Peyer's patch (tissue), 4 donors: ENCODE data around the gene ATXN1. TPM values are rescaled to one million over a fixed set of nuclear protein-coding genes. Genes with fewer than 3 reads are reported as not detected.

Experiments
- DNase-seq, 3 donors: peaks; one replicate each; pipeline ENCODE4 v3.0.0-alpha.2; 2017 to 2019
- H3K27ac ChIP-seq, 4 donors: fragments of 200-600 bp; sonication (generic); one replicate each; pipeline ENCODE4 v1.5.1; 2016 to 2019
- H3K27me3 ChIP-seq, 2 donors: fragments of 200-600 bp; sonication (generic); one replicate each; pipeline ENCODE4 v1.5.1; 2019
- H3K36me3 ChIP-seq, 3 donors: fragments of 200-600 bp; sonication (generic); one replicate each; pipeline ENCODE4 v1.5.1; 2016 to 2019
- H3K4me1 ChIP-seq, 4 donors: fragments of 200-600 bp; sonication (generic); one replicate each; pipeline ENCODE4 v1.5.1; 2016 to 2019
- H3K4me3 ChIP-seq, 4 donors: fragments of 200-600 bp; sonication (generic); 1 replicate in 3 of 4; 2 replicates in 1 of 4; pipeline ENCODE4 v1.5.1; 2016 to 2019; ENCODE audit warnings: mild to moderate bottlenecking in 1 of 4
- H3K9me3 ChIP-seq, 4 donors: fragments of 200-600 bp; sonication (generic); one replicate each; pipeline ENCODE4 v1.5.1; 2016 to 2019; ENCODE audit warnings: mild to moderate bottlenecking in 1 of 4
- CTCF ChIP-seq, 6 experiments: fragments of 450-650 bp in 4 of 6; fragments of 200-600 bp in 2 of 6; sonication (generic) in 1 of 6; IDR thresholded peaks; one replicate each; pipeline ENCODE4 v1.5.1; 2017 to 2019; ENCODE audit warnings: antibody characterized with exemption in 6 of 6, mild to moderate bottlenecking in 3 of 6, moderate library complexity in 1 of 6
- POLR2A ChIP-seq, 2 donors: fragments of 450-650 bp; IDR thresholded peaks; one replicate each; pipeline ENCODE4 v1.5.1; 2017; ENCODE audit warnings: antibody characterized with exemption in 2 of 2, mild to moderate bottlenecking in 2 of 2, moderate library complexity in 2 of 2
- total RNA-seq, 4 donors: library from RNA; depleted of rRNA; stranded (reverse); fragments of >200 nt; gene quantifications; one replicate each; pipeline ENCODE4 v1.1.0, GENCODE V29; 2016

Gene ATXN1
- total RNA-seq, 4 donors from 2014 or later = 34.7 to 48.5 (median 43.1) TPM

GRCh38 chr6:16770701-16771569, 9.7 kb upstream of the ATXN1 start:
- no peaks in the 10 kb centered on the region for H3K9me3 ChIP-seq

GRCh38 chr6:16769986-16770376, 8.7 kb upstream of the ATXN1 start:
- no peaks in the 10 kb centered on the region for H3K9me3 ChIP-seq
- no peak for DNase-seq
- H3K4me1 ChIP-seq = peaks cover 0 to 24% (median 4%) of the 10 kb centered on the region in 4 donors
- TF ChIP-seq POLR2A (IDR thresholded peaks at IDR 0.05) (no peak), CTCF (IDR thresholded peaks at IDR 0.05) (no peak)
- H3K27ac ChIP-seq = peak overlapping the region in 1 of 4 donors; percentile 36
- H3K27me3 ChIP-seq = no peaks in the 10 kb centered on the region
- H3K36me3 ChIP-seq = no peaks in the 10 kb centered on the region
- H3K4me3 ChIP-seq = no peak overlapping the region

More at GRCh38 chr6:16770701-16771569, 9.7 kb upstream of the ATXN1 start:
- peak; percentile 77 to 90 (median 85) for DNase-seq
- TF ChIP-seq POLR2A (IDR thresholded peaks at IDR 0.05) (no peak), CTCF (IDR thresholded peaks at IDR 0.05) (peak; percentile 79 to 94 (median 88))
- H3K27ac ChIP-seq = peak overlapping the region in 1 of 4 donors; percentile 36
- H3K4me3 ChIP-seq = no peak overlapping the region
- H3K27me3 ChIP-seq = no peaks in the 10 kb centered on the region
- H3K36me3 ChIP-seq = no peaks in the 10 kb centered on the region
- peaks cover 0 to 24% (median 4%) of the 10 kb centered on the region in 4 donors for H3K4me1 ChIP-seq

GRCh38 chr6:16769131-16769985, 8.1 kb upstream of the ATXN1 start:
- TF ChIP-seq POLR2A (IDR thresholded peaks at IDR 0.05) (no peak), CTCF (IDR thresholded peaks at IDR 0.05) (no peak)
- no peaks in the 10 kb centered on the region for H3K36me3 ChIP-seq
- H3K4me3 ChIP-seq = no peak overlapping the region
- peaks cover 0 to 24% (median 4%) of the 10 kb centered on the region in 4 donors for H3K4me1 ChIP-seq
- H3K27me3 ChIP-seq = no peaks in the 10 kb centered on the region
- no peaks in the 10 kb centered on the region for H3K9me3 ChIP-seq
- H3K27ac ChIP-seq = peak overlapping the region in 3 of 4 donors; percentile 10 to 43 (median 24)
- peak in 2 of 3 donors; percentile 46 to 72 for DNase-seq

- no peak for DNase-seq
- Histone ChIP-seq H3K4me1 (peaks cover 0 to 24% (median 6%) of the 10 kb centered on the region in 4 donors), H3K36me3 (no peaks in the 10 kb centered on the region), H3K27ac (peak overlapping the region in 2 of 4 donors; percentile 10 to 18), H3K9me3 (no peaks in the 10 kb centered on the region), H3K27me3 (no peaks in the 10 kb centered on the region), H3K4me3 (no peak overlapping the region)
- TF ChIP-seq CTCF (IDR thresholded peaks at IDR 0.05) (no peak), POLR2A (IDR thresholded peaks at IDR 0.05) (no peak)
These were observed 7.2 kb upstream of the ATXN1 start for GRCh38 chr6:16768477-16768830.

GRCh38 chr6:16767765-16768476, 6.7 kb upstream of the ATXN1 start:
- DNase-seq = no peak
- no peaks in the 10 kb centered on the region for H3K27me3 ChIP-seq
- H3K9me3 ChIP-seq = no peaks in the 10 kb centered on the region
- peaks cover 0 to 24% (median 6%) of the 10 kb centered on the region in 4 donors for H3K4me1 ChIP-seq
- H3K36me3 ChIP-seq = no peaks in the 10 kb centered on the region
- no peak overlapping the region for H3K4me3 ChIP-seq
- TF ChIP-seq CTCF (IDR thresholded peaks at IDR 0.05) (no peak), POLR2A (IDR thresholded peaks at IDR 0.05) (no peak)
- peak overlapping the region in 1 of 4 donors; percentile 18 for H3K27ac ChIP-seq
